Measurements from ENCODE around the gene USP25. TPM values are rescaled to one million over a fixed set of nuclear protein-coding genes. Genes with fewer than 3 reads are reported as not detected.

USP25 gene
- total RNA-seq, 1 donor from 2014 or later, result 27.2 TPM

- H3K4me3 Mint-ChIP-seq, result no peak overlapping the region
- TF ChIP-seq, protein P1, sequence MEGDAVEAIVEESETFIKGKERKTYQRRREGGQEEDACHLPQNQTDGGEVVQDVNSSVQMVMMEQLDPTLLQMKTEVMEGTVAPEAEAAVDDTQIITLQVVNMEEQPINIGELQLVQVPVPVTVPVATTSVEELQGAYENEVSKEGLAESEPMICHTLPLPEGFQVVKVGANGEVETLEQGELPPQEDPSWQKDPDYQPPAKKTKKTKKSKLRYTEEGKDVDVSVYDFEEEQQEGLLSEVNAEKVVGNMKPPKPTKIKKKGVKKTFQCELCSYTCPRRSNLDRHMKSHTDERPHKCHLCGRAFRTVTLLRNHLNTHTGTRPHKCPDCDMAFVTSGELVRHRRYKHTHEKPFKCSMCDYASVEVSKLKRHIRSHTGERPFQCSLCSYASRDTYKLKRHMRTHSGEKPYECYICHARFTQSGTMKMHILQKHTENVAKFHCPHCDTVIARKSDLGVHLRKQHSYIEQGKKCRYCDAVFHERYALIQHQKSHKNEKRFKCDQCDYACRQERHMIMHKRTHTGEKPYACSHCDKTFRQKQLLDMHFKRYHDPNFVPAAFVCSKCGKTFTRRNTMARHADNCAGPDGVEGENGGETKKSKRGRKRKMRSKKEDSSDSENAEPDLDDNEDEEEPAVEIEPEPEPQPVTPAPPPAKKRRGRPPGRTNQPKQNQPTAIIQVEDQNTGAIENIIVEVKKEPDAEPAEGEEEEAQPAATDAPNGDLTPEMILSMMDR (conservative IDR thresholded peaks at IDR 0.05), result no peak
- H3K4me1 Mint-ChIP-seq, result peaks cover 36% of the 10 kb centered on the region
- no peak overlapping the region for H3K27ac Mint-ChIP-seq (ENCODE audit: unreplicated experiment)
- peaks cover 2% of the 10 kb centered on the region for H3K9me3 Mint-ChIP-seq
- peaks cover 26% of the 10 kb centered on the region for H3K36me3 Mint-ChIP-seq (ENCODE audit: low read depth)
- H3K27me3 Mint-ChIP-seq (ENCODE audit: low read depth), result no peaks in the 10 kb centered on the region
- DNase-seq (ENCODE audit: low read depth, low spot score), result no peak
These were observed 10.6 kb downstream of the USP25 start for GRCh38 chr21:15740383-15740782.

DNA sequence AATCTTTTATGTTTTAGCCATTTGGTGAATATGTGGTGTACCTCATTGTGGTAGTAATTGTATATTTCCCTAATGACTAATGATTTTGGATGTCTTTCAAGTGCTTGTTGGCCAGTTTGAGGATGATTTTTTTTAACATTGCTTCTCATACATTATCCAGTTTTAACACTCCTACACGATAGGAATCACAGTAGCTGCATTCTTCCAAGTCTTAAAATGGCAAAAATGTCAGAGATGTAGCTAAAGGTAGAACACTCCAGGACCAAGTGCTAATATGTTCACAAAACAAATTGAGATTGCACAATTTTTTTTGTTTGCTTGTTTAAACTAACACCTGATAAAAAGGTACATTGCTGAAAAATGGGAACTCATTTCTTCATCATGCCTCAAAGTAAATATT lies 11.7 kb downstream of the USP25 start:
- TF ChIP-seq, protein P1 (conservative IDR thresholded peaks at IDR 0.05), result no peak
- Mint-ChIP-seq H3K9me3 (no peaks in the 10 kb centered on the region), H3K4me1 (peaks cover 34% of the 10 kb centered on the region), H3K27me3 (ENCODE audit: low read depth) (no peaks in the 10 kb centered on the region), H3K36me3 (ENCODE audit: low read depth) (peaks cover 23% of the 10 kb centered on the region), H3K4me3 (no peak overlapping the region), H3K27ac (ENCODE audit: unreplicated experiment) (no peak overlapping the region)
- no peak for DNase-seq (ENCODE audit: low read depth, low spot score)

GRCh38 chr21:15742052-15742670 lies 12.4 kb downstream of the USP25 start:
- Mint-ChIP-seq H3K27me3 (ENCODE audit: low read depth) (no peaks in the 10 kb centered on the region), H3K36me3 (ENCODE audit: low read depth) (peaks cover 23% of the 10 kb centered on the region), H3K27ac (ENCODE audit: unreplicated experiment) (no peak overlapping the region), H3K9me3 (no peaks in the 10 kb centered on the region), H3K4me1 (peaks cover 34% of the 10 kb centered on the region), H3K4me3 (no peak overlapping the region)
- TF ChIP-seq, protein P1 (conservative IDR thresholded peaks at IDR 0.05), result no peak
- no peak for DNase-seq (ENCODE audit: low read depth, low spot score)

GRCh38 chr21:15742694-15743093 lies 12.9 kb downstream of the USP25 start:
- no peak overlapping the region for H3K27ac Mint-ChIP-seq (ENCODE audit: unreplicated experiment)
- H3K4me1 Mint-ChIP-seq, result peaks cover 37% of the 10 kb centered on the region
- no peaks in the 10 kb centered on the region for H3K9me3 Mint-ChIP-seq
- peaks cover 19% of the 10 kb centered on the region for H3K36me3 Mint-ChIP-seq (ENCODE audit: low read depth)
- DNase-seq (ENCODE audit: low read depth, low spot score), result no peak
- TF ChIP-seq, protein P1 (conservative IDR thresholded peaks at IDR 0.05), result no peak
- no peaks in the 10 kb centered on the region for H3K27me3 Mint-ChIP-seq (ENCODE audit: low read depth)
- H3K4me3 Mint-ChIP-seq, result no peak overlapping the region

DNA sequence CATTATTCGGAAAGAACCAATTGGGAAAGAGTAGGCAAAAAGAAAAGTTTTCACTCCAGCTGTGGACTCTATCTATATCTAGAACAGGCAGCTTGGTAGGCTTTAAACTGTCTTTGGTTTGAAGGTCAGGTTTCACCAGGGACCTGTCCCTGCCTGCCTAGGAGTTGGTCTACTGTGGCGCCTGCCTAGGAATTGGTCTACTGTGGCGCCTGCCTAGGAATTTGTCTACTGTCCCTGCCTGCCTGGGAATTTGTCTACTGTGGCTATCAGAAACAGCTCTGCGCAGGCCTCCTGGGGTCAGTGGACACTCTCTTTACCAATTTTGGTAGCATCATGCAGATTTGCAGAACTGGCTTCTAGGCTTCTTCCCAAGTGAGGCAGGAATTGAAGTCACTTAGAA lies 13.8 kb downstream of the USP25 start:
- Mint-ChIP-seq H3K36me3 (ENCODE audit: low read depth) (peaks cover 15% of the 10 kb centered on the region), H3K9me3 (no peaks in the 10 kb centered on the region), H3K27ac (ENCODE audit: unreplicated experiment) (no peak overlapping the region), H3K4me1 (peaks cover 39% of the 10 kb centered on the region), H3K27me3 (ENCODE audit: low read depth) (no peaks in the 10 kb centered on the region), H3K4me3 (no peak overlapping the region)
- TF ChIP-seq, protein P1 (conservative IDR thresholded peaks at IDR 0.05), result no peak
- no peak for DNase-seq (ENCODE audit: low read depth, low spot score)
